GM04503 (cell line): ENCODE measurements around the gene ARMH2.
"Not testable (repeated sequence)": the region's sequence is repeated elsewhere in the genome, so short reads cannot be mapped to it uniquely, and the experiment has no call there.

Experiments
- DNase-seq: peaks from one replicate; pipeline ENCODE4 v3.0.0-alpha.2; 2012; ENCODE audit warnings: low read depth

ARMH2 gene

DNA sequence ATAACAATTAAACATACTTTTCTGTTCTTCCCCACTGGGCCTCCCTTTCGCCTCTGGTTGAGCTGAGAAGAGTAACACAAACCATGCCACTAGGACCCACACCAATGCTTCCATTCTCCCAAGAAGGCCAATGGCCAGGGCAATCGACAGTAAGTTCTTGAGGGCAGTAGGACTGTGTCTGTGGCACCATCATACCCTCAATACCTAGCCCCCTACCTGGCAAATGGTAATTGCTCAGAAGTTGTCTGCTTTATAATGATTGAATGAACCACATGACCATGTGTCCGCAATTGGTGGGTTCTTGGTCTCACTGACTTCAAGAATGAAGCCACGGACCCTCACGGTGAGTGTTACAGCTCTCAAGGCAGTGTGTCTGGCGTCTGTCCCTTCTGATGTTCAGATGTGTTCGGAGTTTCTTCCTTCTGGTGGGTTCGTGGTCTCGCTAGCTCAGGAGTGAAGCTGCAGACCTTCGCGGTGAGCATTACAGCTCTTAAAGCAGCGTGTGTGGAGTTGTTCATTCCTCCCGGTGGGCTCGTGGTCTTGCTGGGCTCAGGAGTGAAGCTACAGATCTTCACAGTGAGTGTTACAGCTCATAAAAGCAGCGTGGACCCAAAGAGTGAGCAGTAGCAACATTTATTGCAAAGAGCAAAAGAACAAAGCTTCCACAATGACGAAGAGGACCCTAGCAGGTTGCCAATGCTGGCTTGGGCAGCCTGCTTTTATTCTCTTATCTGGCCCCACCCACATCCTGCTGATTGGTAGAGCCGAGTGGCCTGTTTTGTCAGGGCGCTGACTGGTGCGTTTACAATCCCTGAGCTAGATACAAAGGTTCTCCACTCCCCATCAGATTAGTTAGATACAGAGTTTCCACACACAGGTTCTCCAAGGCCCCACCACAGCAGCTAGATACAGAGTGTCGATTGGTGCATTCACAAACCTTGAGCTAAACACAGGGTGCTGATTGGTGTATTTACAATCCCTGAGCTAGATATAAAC lies 33.6 kb downstream of the ARMH2 start:
- DNase-seq = not testable (repeated sequence)

DNA sequence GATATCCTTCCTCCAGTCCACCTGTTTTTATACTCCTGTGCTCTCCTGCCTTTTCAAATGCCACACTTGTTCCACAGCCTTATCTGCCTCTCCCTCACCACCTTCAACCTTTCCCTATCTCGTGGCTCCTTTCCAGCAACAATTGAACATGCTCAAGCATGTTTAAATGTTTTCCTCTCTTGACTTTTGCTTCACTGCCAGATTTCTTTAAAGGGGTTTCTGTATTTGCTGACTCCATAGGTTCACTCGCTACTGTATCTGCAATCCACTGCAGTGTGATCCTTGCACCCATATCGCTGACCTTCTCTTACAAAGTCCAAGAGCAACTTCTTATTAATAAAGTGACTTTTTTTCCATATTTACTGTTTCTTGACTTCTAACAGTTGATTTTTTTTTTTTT lies 35.1 kb downstream of the ARMH2 start:
- no peak for DNase-seq

DNA sequence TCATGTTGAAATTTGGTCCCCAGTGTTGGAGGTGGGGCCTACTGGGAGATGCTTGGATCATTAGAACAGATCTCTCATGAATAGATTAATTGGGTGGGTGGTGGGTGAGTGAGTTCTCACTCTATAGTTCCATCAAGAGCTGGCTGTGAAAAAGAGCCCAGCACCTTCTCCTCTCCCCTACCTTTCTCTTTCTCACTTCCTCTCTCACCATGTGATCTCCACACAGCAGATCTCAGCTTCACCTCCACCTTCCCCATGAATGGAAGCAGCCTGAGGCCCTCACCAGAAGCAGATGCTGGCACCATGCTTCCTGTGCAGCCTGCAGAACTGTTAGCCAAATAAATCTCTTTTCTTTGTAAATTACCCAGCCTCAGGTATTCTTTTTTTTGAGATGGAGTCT lies 36.9 kb downstream of the ARMH2 start:
- DNase-seq = no peak

DNA sequence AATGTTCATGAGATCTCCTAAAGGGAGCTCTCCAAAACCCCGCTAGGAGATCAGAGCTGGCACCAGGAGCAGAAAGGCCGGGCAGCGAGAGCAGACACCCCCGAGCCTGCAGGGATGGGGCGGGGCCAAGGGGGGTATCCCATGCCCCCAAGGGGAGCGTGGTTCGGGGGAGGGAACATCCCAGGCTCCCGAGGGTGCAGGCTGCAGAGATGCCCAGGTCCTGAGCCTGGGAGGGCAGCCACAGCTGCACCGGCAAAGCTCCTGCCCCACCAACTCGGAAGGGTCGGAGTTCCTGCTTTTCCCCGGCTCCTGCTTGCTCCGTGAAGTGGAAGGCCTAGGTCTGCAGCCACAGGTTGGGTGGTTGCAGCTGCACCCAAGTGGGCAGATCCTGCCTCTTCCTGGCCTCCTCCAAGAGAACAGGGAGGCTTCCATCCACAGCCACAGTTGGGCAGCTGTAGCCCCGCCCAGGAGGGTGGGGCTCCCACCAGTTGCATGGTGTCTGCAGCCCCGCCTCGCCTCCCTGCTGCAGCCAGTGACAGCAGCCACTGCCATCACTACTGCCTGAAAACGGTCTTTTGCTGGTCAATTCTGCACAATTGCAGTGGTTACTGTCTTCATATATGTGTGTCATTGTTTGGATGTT lies 37.4 kb downstream of the ARMH2 start:
- no peak for DNase-seq

DNA sequence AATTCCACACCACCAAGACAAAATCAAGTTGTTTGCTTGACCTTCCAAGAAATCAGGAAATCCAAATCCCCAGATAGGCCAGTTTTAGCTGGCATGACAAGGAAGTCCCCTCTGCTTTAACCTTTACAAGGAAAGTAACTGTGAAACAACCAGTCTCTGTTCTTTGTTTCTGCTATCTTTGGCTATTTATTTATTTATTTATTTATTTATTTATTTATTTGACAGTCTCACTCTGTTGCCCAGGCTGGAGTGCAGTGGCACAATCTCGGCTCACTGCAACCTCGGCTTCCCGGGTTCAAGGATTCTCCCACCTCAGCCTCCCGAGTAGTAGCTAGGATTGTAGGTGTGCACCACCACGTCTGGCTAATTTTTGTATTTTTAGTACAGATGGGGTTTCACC lies 38.5 kb downstream of the ARMH2 start:
- no peak for DNase-seq

DNA sequence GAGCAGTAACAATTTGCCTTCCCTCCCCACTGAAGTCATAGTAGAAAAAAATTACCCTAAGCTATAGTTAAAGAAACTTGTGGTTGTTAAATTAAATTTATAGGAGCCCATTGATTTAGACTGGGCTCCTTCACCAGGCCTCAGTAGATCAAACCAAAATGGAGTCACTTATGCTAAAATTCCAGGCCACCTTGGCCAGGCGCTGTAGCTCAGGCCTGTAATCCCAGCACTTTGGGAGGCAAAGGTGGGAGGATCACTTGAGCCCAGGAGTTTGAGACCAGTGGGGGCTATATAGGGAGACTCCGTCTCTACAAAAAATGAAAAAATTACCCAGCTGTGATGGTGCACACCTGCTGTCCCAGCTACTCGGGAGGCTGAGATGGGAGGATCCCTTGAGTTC lies 39.0 kb downstream of the ARMH2 start:
- DNase-seq = no peak

DNA sequence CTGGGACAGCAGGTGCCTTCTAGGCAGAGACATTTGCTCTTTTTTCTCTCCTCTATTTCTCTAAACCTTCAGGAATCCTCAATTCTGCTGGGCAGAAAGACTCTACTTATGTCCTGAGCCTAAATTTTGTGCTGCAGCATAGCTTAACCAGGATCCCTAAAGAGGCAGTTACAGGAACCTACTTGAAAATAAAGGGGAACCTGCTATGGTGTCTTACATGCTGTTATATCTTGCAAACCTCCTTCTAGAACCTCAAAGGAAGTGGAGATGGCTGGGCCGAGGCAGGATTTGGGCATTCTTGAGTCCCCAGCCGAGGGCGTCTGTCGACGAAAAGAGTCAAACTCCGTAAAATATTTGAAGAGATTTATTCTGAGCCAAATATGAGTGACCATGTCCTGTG lies 41.1 kb downstream of the ARMH2 start:
- DNase-seq = no peak

DNA sequence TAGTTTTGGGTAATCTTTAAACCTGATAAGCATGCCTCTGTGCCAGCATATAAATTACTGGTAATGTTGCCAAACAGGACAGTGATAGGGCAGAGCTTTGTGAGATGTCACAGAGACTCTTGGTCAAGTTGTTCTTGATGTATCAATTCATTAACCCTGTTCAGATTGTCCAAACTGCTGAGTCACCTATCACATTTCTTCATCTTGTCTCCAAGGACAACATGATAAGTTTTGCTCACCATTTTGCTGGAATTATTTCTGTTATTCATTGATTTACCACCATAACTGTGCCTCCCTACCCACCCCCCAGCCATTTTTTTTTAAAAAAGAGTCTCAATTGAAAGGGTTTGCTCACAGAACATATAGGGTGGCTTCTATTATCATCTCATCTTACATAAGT lies 43.4 kb downstream of the ARMH2 start:
- no peak for DNase-seq

DNA sequence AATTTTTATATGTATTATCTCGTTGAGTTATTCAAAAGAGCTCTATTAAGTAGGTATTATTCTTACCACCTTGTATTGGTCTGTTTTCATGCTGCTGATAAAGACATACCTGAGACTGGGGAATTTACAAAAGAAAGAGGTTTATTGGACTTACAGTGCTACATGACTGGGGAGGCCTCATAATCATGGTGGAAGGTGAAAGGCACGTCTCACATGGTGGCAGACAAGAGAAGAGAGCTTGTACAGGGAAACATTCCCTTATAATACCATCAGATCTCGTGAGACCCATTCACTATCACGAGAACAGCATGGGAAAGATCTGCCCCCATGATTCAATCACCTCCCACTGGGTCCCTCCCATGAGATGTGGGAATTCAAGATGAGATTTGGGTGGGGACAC lies 44.3 kb downstream of the ARMH2 start:
- DNase-seq = not testable (repeated sequence)

DNA sequence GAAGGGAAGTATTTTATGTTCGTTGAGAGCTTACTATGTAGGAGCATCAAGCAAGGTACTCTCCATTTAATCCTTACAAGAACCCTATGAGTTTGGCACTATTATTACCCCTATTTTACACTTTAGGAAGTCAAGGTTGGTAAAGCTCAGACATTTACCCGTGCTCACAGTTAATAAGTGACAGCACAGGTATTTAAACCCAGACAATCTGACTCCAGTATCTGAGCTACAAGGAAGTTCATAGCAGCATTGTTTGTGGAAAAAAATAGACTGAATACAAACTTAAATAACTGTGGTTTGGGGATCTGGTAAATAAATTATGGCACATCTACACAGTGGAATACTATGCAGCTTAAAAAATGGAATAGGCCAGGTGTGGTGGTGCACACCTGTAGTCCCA lies 45.2 kb downstream of the ARMH2 start:
- no peak for DNase-seq

DNA sequence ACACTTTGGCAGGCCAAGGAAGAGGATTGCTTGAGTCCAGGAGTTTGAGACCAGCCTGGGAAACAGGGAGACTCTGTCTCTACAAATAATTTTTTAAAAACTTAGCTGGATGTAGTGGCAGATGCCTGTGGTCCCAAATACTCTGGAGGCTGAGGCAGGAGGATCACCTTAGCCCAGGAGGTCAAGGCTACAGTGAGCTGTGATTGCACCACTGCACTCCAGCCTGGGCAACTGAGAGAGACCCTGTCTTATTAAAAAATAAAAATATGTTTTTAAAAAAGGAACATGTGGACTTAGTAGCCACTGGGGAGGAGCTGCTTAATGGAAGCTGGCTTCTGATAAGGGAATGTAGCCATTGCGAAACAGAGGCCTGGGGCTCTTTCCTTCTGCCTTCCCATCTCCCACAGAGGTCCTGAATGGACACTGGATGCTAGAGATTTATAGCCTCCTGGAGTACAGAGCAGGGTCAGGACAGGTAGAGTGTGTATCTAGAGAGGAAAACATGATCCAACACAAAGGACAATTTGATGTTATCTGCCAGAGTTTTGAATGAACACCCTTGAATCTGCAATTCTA lies 45.7 kb downstream of the ARMH2 start:
- no peak for DNase-seq

DNA sequence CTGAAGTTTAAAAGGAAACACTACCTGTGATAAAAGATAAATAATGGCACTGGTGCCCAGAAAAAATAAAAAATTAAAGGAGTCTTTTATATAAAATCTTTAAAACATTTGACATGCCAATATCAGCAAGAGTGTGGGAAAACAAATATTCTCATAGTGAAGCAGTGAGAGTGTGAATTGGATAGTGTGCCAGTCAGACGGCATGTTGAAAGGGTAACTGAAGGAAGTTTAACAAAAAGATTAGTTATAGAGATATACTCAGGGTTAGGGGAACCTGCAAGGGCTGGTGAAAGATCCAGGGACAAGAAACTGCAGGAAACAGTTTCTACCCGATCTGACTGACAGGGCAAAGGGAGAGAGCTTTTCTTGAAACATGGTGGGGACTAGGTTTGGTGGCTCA lies 46.2 kb downstream of the ARMH2 start:
- DNase-seq = no peak

DNA sequence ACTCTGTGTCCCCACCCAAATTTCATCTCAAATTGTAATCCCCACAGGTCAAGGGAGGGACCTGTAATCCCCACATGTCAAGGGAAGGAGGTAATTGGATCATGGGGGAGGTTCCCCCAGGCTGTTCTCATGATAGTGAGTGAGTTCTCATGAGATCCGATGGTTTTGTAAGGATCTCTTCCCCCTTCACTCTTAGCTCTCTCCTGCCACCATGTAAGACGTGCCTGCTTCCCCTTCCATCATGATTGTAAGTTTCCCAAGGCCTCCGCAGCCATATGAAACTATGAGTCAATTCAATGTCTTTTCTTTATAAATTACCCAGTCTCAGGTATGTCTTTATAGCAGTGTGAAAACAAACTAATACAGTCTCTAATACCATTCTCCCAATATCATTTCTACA lies 47.8 kb downstream of the ARMH2 start:
- DNase-seq = not testable (repeated sequence)

DNA sequence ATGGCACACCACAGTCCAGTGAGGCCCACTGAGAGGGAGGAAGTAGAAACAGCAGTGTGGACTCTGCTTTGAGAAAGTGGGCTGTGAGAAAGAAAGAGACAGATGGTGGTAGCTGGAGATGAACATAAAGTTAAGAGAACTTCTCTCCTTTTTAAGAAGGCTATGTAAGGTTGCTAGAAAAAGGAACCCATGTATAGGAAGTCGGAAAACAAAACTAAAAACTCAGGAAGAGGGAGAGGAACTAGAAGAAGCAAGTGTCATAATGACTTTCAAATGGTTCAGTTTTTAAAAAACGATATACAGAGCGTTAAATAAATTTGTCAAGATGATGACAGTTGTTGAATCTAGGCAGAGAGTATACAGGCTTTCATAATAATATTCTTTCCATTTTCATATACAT lies 49.4 kb downstream of the ARMH2 start:
- DNase-seq = no peak
